HepG2 (cell line): ENCODE results near the gene SLC22A15. TPM values are rescaled to one million over a fixed set of nuclear protein-coding genes. Genes with fewer than 3 reads are reported as not detected.

Experiments used
- ATAC-seq: fragments of 200-7000 bp; cut with Tn5 transposase; 3 replicates; pipeline ENCODE4 v1.9.1; 2020; ENCODE audit warnings: mild to moderate bottlenecking, moderate library complexity
- BruUV-seq: library from RNA; stranded (reverse); fragments of 400-500 nt; replicated peaks from 2 replicates; lab custom pipeline; 2021; lab: Mats Ljungman, UMichigan
- CTCF ChIA-PET: fragments of 300-600 bp; formaldehyde crosslinking; extraction: SDS; loops from one replicate; lab custom pipeline; 2021; ENCODE audit warnings: low total read pairs, inconsistent platforms, low intra/inter-chr PET ratio; lab: Yijun Ruan, JAX
- POLR2A ChIA-PET: fragments of 350-600 bp; sonication (Branson Sonifier 250); formaldehyde crosslinking; loops from one replicate; lab custom pipeline; 2020; ENCODE audit warnings: antibody characterized with exemption, inconsistent platforms; lab: Yijun Ruan, JAX
- DNase-seq: peaks from one replicate; pipeline ENCODE4 v3.0.0-alpha.2; 2015; ENCODE audit warnings: low spot score
- FAIRE-seq: peaks from 3 replicates; lab custom pipeline; 2011; peaks lifted over from hg19 to GRCh38; lab: Jason Lieb, UNC
- H2AFZ ChIP-seq: one replicate; pipeline ENCODE4 v1.6.1; 2011; ENCODE audit warnings: low read length, inconsistent platforms
- H3K27ac ChIP-seq: fragments of 300-600 bp; 3 replicates; pipeline ENCODE4 v1.8.0; 2011; ENCODE audit warnings: mixed run types, mild to moderate bottlenecking, mixed read lengths, low read length, inconsistent platforms; ENCODE audit not compliant: insufficient read depth; ENCODE audit errors: extremely low read length
- H3K27me3 ChIP-seq, 2 experiments: fragments of 200-600 bp in 1 of 2; 2 replicates in 1 of 2; 3 replicates in 1 of 2; pipeline versions ENCODE4 v1.6.0 to v1.8.0; 2011; ENCODE audit warnings: low read length in 2 of 2, mild to moderate bottlenecking in 2 of 2, moderate library complexity in 2 of 2, inconsistent platforms in 1 of 2; ENCODE audit not compliant: insufficient read depth in 2 of 2, control insufficient read depth in 1 of 2
- H3K36me3 ChIP-seq, 2 experiments: fragments of 200-600 bp in 1 of 2; replicated peaks in 1 of 2; 2 replicates in 1 of 2; 3 replicates in 1 of 2; pipeline versions ENCODE4 v1.5.1 to v1.8.0; 2011; ENCODE audit warnings: low read length in 2 of 2, inconsistent platforms in 1 of 2; ENCODE audit not compliant: insufficient read depth in 2 of 2, control insufficient read depth in 1 of 2
- H3K4me1 ChIP-seq: 2 replicates; pipeline ENCODE4 v1.5.1; 2012; ENCODE audit warnings: low read length, inconsistent platforms; ENCODE audit not compliant: insufficient read depth
- H3K4me2 ChIP-seq: 2 replicates; pipeline ENCODE4 v1.6.0; 2011; ENCODE audit warnings: low read depth, low read length, inconsistent platforms
- H3K4me3 ChIP-seq, 3 experiments: fragments of 200-600 bp in 1 of 3; sonication (generic), shearing (Covaris generic) in 1 of 3; replicated peaks in 1 of 3; 2 replicates each; pipeline ENCODE4 v1.5.1; 2011 to 2016; ENCODE audit warnings: low read length in 3 of 3, inconsistent platforms in 2 of 3, low read depth in 2 of 3, mild to moderate bottlenecking in 2 of 3, control low read depth in 1 of 3, mixed read lengths in 1 of 3; ENCODE audit not compliant: insufficient read depth in 1 of 3
- H3K79me2 ChIP-seq: one replicate; pipeline ENCODE4 v1.6.1; 2011; ENCODE audit warnings: low read length, inconsistent platforms; ENCODE audit not compliant: insufficient read depth
- H3K9ac ChIP-seq: 2 replicates; pipeline ENCODE4 v1.6.0; 2011; ENCODE audit warnings: mild to moderate bottlenecking, low read depth, low read length, inconsistent platforms; ENCODE audit not compliant: insufficient read depth
- H3K9me3 ChIP-seq: 2 replicates; pipeline ENCODE4 v1.5.1; 2012; ENCODE audit warnings: mild to moderate bottlenecking, low read length
- H4K20me1 ChIP-seq: 2 replicates; pipeline ENCODE4 v1.6.0; 2011; ENCODE audit warnings: inconsistent platforms, mild to moderate bottlenecking, low read length, moderate library complexity; ENCODE audit not compliant: insufficient read depth
- ATF1 ChIP-seq: IDR thresholded peaks from 2 replicates; pipeline ENCODE4 v1.6.1; 2016; ENCODE audit warnings: mild to moderate bottlenecking, control low read depth
- GFI1 ChIP-seq: sonication (generic); formaldehyde crosslinking; IDR thresholded peaks from 2 replicates; pipeline ENCODE4 v1.5.0; 2020; ENCODE audit warnings: missing genetic modification reagents, mild to moderate bottlenecking, borderline replicate concordance
- KDM6A ChIP-seq: IDR thresholded peaks from 2 replicates; pipeline ENCODE4 v1.6.1; 2016; ENCODE audit warnings: low read depth
- MIXL1 ChIP-seq: IDR thresholded peaks from 2 replicates; pipeline ENCODE4 v1.6.1; 2016
- NR0B2 ChIP-seq: sonication (generic); formaldehyde crosslinking; IDR thresholded peaks from 2 replicates; pipeline ENCODE4 v1.4.0; 2020; ENCODE audit warnings: mild to moderate bottlenecking, missing genetic modification reagents
- PHF21A ChIP-seq: sonication (generic); formaldehyde crosslinking; IDR thresholded peaks from 2 replicates; pipeline ENCODE4 v1.5.0; 2020; ENCODE audit warnings: mild to moderate bottlenecking, missing genetic modification reagents
- PRDM10 ChIP-seq: sonication (generic); formaldehyde crosslinking; IDR thresholded peaks from 2 replicates; pipeline ENCODE4 v1.4.0; 2020; ENCODE audit warnings: low read depth, missing genetic modification reagents
- TFDP1 ChIP-seq: IDR thresholded peaks from 2 replicates; pipeline ENCODE4 v1.6.1; 2016; ENCODE audit warnings: missing compliant biosample characterization, missing genetic modification reagents, borderline replicate concordance
- ZNF18 ChIP-seq: sonication (generic); formaldehyde crosslinking; IDR thresholded peaks from 2 replicates; pipeline ENCODE4 v1.8.0; 2022; ENCODE audit warnings: mild to moderate bottlenecking, missing genetic modification reagents; ENCODE audit not compliant: insufficient replicate concordance
- ZNF234 ChIP-seq: sonication (generic); formaldehyde crosslinking; conservative IDR thresholded peaks from 2 replicates; pipeline ENCODE4 v1.5.1; 2020; ENCODE audit warnings: mild to moderate bottlenecking, missing genetic modification reagents
- ZNF350 ChIP-seq: sonication (generic); formaldehyde crosslinking; IDR thresholded peaks from 2 replicates; pipeline ENCODE4 v1.4.0; 2020; ENCODE audit warnings: mild to moderate bottlenecking, low read depth, missing genetic modification reagents, borderline replicate concordance
- ZNF503 ChIP-seq: sonication (generic); formaldehyde crosslinking; IDR thresholded peaks from 2 replicates; pipeline ENCODE4 v1.4.0; 2020; ENCODE audit warnings: missing genetic modification reagents
- ZNF691 ChIP-seq: sonication (generic); formaldehyde crosslinking; IDR thresholded peaks from 2 replicates; pipeline ENCODE4 v1.4.0; 2020; ENCODE audit warnings: missing genetic modification reagents, low read depth, mild to moderate bottlenecking, borderline replicate concordance
- WGBS: methylation state at CpG from one replicate; pipeline ENCODE4 v1.1.6; 2017; ENCODE audit warnings: low lambda C conversion rate; 5-methylcytosine and 5-hydroxymethylcytosine counted together
- in situ Hi-C: cut with HindIII; loops from 2 replicates; pipeline ENCODE4 v1.10.0; 2017; ENCODE audit warnings: low pct_unique_long_range_greater_than_20kb; ENCODE audit not compliant: extremely low pct_ligation_motif_present
- intact Hi-C: fragments of 100-400 bp; cut with micrococcal nuclease; formaldehyde crosslinking; loops from one replicate; pipeline ENCODE4 v1.10.0; 2022; ENCODE audit not compliant: unreplicated experiment
- polyA plus RNA-seq, 8 experiments: library from polyadenylated mRNA; depleted of rRNA in 3 of 8; stranded (reverse) in 7 of 8; unstranded in 1 of 8; fragments of >200 nt; fragmentation: Illumina TruSeq in 4 of 8; extraction: Trizol in 4 of 8; gene quantifications; 2 replicates each; pipeline versions ENCODE4 v1.2.1 to v1.2.3, GENCODE V29; 2011 to 2016; ENCODE audit warnings: low read depth in 4 of 8, missing spikeins in 1 of 8, mixed read lengths in 1 of 8; ENCODE audit not compliant: insufficient read depth in 1 of 8
- total RNA-seq, 5 experiments: library from RNA; depleted of rRNA; stranded (reverse); fragments of >200 nt; fragmentation: Illumina TruSeq; extraction: Trizol; gene quantifications; 2 replicates each; pipeline ENCODE4 v1.2.3, GENCODE V29; 2016; ENCODE audit warnings: low read depth in 1 of 5

SLC22A15 gene
- total and polyA plus RNA-seq, 2 of the 13 experiments (the other 11 are each of a cell fraction or from before 2014, with no cell fraction given) = 0.24 to 1.7 TPM

- TF ChIP-seq ZNF503 (CRISPR knock-in tag) (no peak), ATF1 (CRISPR knock-in tag) (no peak), ZNF350 (CRISPR knock-in tag) (no peak), ZNF691 (CRISPR knock-in tag) (no peak)
Observed at GRCh38 chr1:115987623-115988022, 11.3 kb downstream of the SLC22A15 start (continued).

GRCh38 chr1:115988953-115989352 is 12.6 kb downstream of the SLC22A15 start:
- BruUV-seq = no TSS peak
- Histone ChIP-seq H3K9me3 (no peaks in the 10 kb centered on the region), H3K4me3 (no peak overlapping the region), H3K4me1 (peaks cover 12% of the 10 kb centered on the region), H3K27me3 (no peaks in the 10 kb centered on the region), H3K4me2 (no peak overlapping the region), H3K27ac (no peak overlapping the region), H3K36me3 (no peaks in the 10 kb centered on the region), H3K9ac (no peak overlapping the region), H2AFZ (no peak overlapping the region), H4K20me1 (no peaks in the 10 kb centered on the region), H3K79me2 (no peaks in the 10 kb centered on the region)
- FAIRE-seq = no peak
- intact Hi-C loops (no loop called here), in situ Hi-C loops (loop anchor here (25.0 kb wide), 1 partner anchor 377 kb away; no protein-coding TSS in a partner anchor)
- no peak for DNase-seq
- CTCF ChIA-PET = no interaction called here
- 30% methylated on average over 1 of the region's 1 CpG for WGBS
- POLR2A ChIA-PET = no interaction called here
- ATAC-seq = no peak
- TF ChIP-seq KDM6A (no peak), PHF21A (CRISPR knock-in tag) (no peak), ZNF18 (no peak), NR0B2 (CRISPR knock-in tag) (no peak), TFDP1 (CRISPR knock-in tag) (no peak), ZNF234 (CRISPR knock-in tag) (no peak), MIXL1 (CRISPR knock-in tag) (no peak), GFI1 (CRISPR knock-in tag) (no peak), PRDM10 (CRISPR knock-in tag) (no peak)
